HFFc6 (cell line): Measurements from ENCODE around the gene THADA. TPM values are rescaled to one million over a fixed set of nuclear protein-coding genes. Genes with fewer than 3 reads are reported as not detected.

Experiments
- DNase-seq: peaks from one replicate; pipeline ENCODE4 v3.0.0-alpha.2; 2018
- H3K27ac Mint-ChIP-seq: 2 replicates; pipeline ENCODE4 v1.8.0; 2020; ENCODE audit warnings: mild to moderate bottlenecking, mixed read lengths
- H3K27me3 Mint-ChIP-seq: 2 replicates; pipeline ENCODE4 v1.8.0; 2021; ENCODE audit warnings: mild to moderate bottlenecking, moderate library complexity, mixed read lengths; ENCODE audit not compliant: insufficient read depth
- H3K36me3 Mint-ChIP-seq: 2 replicates; pipeline ENCODE4 v1.8.0; 2021; ENCODE audit warnings: low read depth, mixed read lengths
- H3K4me1 Mint-ChIP-seq: 2 replicates; pipeline ENCODE4 v1.8.0; 2020; ENCODE audit warnings: low read depth, mixed read lengths
- H3K4me3 Mint-ChIP-seq: 2 replicates; pipeline ENCODE4 v1.8.0; 2020; ENCODE audit warnings: mild to moderate bottlenecking, moderate library complexity, mixed read lengths
- H3K9me3 Mint-ChIP-seq: 2 replicates; pipeline ENCODE4 v1.8.0; 2020; ENCODE audit warnings: mild to moderate bottlenecking, mixed read lengths
- total RNA-seq, 6 experiments: library from RNA; stranded (reverse); fragmentation: NEBNext Ultra II Directional; extraction: Animal tissue kit (Norgen Biotek cat#: 25700); gene quantifications; 2 replicates in 1 of 6; 3 replicates in 5 of 6; pipeline ENCODE4 v1.2.3, GENCODE V29; 2021
- TF ChIP-seq, protein P1 (sequence below): fragments of 200-600 bp; sonication (generic); IDR thresholded peaks from 2 replicates; pipeline ENCODE4 v1.5.0; 2021; ENCODE audit warnings: antibody characterized with exemption, mild to moderate bottlenecking

Gene THADA
- total RNA-seq, 6 experiments from 2014 or later = 14.3 to 20.5 (median 17.3) TPM

DNA sequence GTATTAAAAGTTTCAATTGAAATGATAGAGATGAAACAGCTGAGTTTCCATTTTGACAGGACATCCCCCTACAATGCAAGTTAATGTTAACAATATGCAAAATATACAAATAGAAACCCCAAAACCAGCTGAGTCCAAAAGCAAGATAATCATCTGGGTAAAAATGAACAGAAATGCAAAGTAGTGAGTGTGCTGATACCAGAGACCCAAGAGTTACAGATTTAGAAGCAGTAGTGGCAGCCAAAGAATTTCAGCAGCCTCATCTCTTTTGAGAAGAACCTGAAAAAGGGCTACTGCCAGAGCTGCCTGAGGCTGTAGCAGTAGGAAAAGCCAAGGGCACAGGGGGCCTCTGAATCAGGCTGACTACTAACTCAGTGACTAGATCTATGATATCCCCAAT, 82.6 kb downstream of the THADA start:
- Mint-ChIP-seq H3K36me3 (peaks cover 8% of the 10 kb centered on the region), H3K4me1 (peaks cover 27% of the 10 kb centered on the region), H3K27me3 (no peaks in the 10 kb centered on the region), H3K9me3 (no peaks in the 10 kb centered on the region), H3K27ac (peak overlapping the region; percentile 32; the same call in 1 of the 2 replicates), H3K4me3 (no peak overlapping the region)
- TF ChIP-seq, protein P1, sequence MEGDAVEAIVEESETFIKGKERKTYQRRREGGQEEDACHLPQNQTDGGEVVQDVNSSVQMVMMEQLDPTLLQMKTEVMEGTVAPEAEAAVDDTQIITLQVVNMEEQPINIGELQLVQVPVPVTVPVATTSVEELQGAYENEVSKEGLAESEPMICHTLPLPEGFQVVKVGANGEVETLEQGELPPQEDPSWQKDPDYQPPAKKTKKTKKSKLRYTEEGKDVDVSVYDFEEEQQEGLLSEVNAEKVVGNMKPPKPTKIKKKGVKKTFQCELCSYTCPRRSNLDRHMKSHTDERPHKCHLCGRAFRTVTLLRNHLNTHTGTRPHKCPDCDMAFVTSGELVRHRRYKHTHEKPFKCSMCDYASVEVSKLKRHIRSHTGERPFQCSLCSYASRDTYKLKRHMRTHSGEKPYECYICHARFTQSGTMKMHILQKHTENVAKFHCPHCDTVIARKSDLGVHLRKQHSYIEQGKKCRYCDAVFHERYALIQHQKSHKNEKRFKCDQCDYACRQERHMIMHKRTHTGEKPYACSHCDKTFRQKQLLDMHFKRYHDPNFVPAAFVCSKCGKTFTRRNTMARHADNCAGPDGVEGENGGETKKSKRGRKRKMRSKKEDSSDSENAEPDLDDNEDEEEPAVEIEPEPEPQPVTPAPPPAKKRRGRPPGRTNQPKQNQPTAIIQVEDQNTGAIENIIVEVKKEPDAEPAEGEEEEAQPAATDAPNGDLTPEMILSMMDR = no peak
- DNase-seq = peak; percentile 29

DNA sequence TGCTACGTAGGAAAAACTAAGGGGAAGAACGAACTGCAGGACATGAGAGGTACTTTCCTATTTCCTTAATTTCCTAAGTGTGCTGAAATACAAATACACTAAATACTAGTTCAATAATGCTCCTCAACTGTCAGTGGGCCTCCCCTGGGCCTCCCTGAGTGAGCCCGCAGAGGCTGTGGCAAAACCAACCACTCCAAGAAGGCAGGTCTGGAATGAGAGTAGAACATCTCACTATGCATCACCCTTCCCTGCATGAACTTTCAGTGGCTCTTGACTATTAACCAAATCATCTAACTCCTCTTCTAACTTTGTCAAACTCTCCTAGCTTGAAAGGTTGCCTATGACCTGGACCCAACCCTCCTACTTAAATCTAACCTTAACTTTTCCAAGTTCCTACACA, 84.6 kb downstream of the THADA start:
- no peak for DNase-seq
- no peaks in the 10 kb centered on the region for H3K27me3 Mint-ChIP-seq
- H3K9me3 Mint-ChIP-seq = no peaks in the 10 kb centered on the region
- TF ChIP-seq, protein P1 = no peak
- H3K4me1 Mint-ChIP-seq = peaks cover 26% of the 10 kb centered on the region
- H3K27ac Mint-ChIP-seq = no peak overlapping the region
- H3K4me3 Mint-ChIP-seq = no peak overlapping the region
- peaks cover 8% of the 10 kb centered on the region for H3K36me3 Mint-ChIP-seq

DNA sequence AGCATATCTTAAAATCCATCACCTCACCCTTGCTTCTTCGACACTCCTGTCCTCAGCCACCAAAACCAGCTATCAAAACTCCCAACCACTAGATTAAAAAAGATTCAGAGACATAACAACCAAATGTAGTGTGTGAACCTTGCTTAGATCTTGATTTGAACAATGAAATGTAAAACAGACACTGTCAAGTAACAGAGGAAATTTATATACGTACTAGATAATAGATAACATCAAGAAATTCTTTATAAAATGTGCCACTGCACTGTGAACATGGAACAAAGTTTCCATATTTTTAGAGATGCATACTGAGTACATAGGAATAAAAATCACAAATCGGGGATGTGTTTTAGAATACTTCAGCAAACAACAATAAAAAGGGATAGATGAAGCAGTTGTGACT, 86.0 kb downstream of the THADA start:
- no peak for DNase-seq
- Mint-ChIP-seq H3K36me3 (peaks cover 8% of the 10 kb centered on the region), H3K4me1 (peaks cover 20% of the 10 kb centered on the region), H3K27ac (no peak overlapping the region), H3K9me3 (no peaks in the 10 kb centered on the region), H3K4me3 (no peak overlapping the region), H3K27me3 (no peaks in the 10 kb centered on the region)
- TF ChIP-seq, protein P1 = no peak

DNA sequence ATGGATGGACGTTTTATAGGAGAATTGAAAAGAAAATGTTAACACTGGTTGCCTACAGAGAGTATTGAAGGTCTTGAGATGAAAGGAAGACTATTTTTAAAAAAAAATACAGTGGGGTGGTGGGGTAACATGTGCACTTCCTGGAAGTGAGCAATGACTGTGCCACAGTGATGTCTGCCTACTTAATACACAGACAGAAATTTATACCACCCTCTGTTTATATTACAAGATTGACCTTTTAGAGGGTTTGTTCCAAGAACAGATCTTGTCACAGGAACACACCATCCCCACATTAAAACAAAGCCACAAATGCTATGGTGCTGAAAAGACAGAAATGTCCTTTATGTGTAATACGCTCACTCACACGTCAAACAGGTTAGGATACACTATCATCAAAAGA, 87.6 kb downstream of the THADA start:
- H3K9me3 Mint-ChIP-seq = no peaks in the 10 kb centered on the region
- DNase-seq = no peak
- H3K27ac Mint-ChIP-seq = no peak overlapping the region
- peaks cover 12% of the 10 kb centered on the region for H3K4me1 Mint-ChIP-seq
- H3K27me3 Mint-ChIP-seq = no peaks in the 10 kb centered on the region
- TF ChIP-seq, protein P1 = no peak
- H3K36me3 Mint-ChIP-seq = peaks cover 8% of the 10 kb centered on the region
- H3K4me3 Mint-ChIP-seq = no peak overlapping the region

DNA sequence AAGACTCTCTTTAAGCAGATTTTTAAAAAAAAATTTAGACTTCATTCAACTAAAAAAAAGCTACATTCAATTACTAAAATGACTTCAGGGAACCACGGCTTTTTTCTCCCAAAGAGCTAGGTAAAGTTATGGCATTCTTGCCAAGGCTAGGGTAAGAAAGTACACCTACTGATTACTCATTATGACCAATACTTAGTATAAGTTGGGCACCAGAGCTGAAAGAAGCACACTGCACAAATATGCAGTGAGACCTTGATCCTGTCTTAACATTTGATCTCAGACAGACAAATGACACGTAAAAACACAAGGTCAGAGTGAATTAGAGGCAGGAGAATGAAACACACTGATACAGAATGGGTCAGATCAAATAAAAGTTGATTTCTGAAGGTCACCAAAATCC, 88.7 kb downstream of the THADA start:
- no peak for DNase-seq
- H3K27me3 Mint-ChIP-seq = no peaks in the 10 kb centered on the region
- peaks cover 8% of the 10 kb centered on the region for H3K36me3 Mint-ChIP-seq

More for the DNA sequence above, 88.7 kb downstream of the THADA start:
- H3K9me3 Mint-ChIP-seq = no peaks in the 10 kb centered on the region
- no peak overlapping the region for H3K4me3 Mint-ChIP-seq
- TF ChIP-seq, protein P1 = no peak
- H3K4me1 Mint-ChIP-seq = peaks cover 6% of the 10 kb centered on the region
- H3K27ac Mint-ChIP-seq = no peak overlapping the region
